ENCODE measurements around the gene NUP205. TPM values are rescaled to one million over a fixed set of nuclear protein-coding genes. Genes with fewer than 3 reads are reported as not detected.

NUP205 gene
- total RNA-seq, 1 experiment from 2014 or later: 91.0 TPM

- TF ChIP-seq ZFX (IDR thresholded peaks at IDR 0.05) (no peak; the same call in 1 of the 2 replicates), EZH2 (IDR thresholded peaks at IDR 0.05) (no peak)
Measured at GRCh38 chr7:135558337-135558767, 635 bp downstream of the NUP205 start (continued).

DNA sequence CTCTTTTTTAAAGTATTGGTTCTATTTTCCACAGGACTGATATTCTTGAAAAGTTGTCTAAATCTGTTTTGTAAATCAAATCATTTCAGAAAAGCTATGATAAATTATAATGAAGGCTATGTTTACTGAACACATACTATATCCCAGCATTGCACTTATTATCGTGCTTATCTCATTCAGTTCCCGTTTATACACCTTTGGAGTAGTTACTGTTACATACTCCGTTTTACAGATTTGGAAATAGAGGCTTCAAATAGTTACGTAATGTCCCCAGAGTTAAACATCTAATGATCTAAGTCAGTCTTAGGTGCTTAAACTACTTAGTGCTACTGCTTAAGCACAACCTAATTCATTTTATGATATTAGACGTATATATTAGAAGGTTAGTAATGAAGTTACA lies 1.2 kb downstream of the NUP205 start:
- intact Hi-C loops (cut with micrococcal nuclease): loop anchor here (5.0 kb wide), 1 partner anchor 287 kb away; no protein-coding TSS in a partner anchor
- ChIA-PET CTCF (no interaction called here), POLR2A (no interaction called here), RAD21 (ENCODE audit: low non-redundant PET in 1 of 2, low total read pairs in 2 of 2, uncharacterized antibody in 2 of 2, unreplicated experiment in 2 of 2) (no interaction called here)
- no peaks in the 10 kb centered on the region for H3K9me3 ChIP-seq (ENCODE audit: control insufficient read depth in 1 of 2, insufficient read depth in 1 of 2, low read depth in 1 of 2, low read length in 2 of 2)
- H3K4me3 ChIP-seq (replicated peaks in 1 of 2; ENCODE audit: low read depth in 1 of 2, low read length in 2 of 2): peak overlapping the region; percentile 87 to 89
- H3K4me2 ChIP-seq (ENCODE audit: low read length): peak overlapping the region; percentile 83
- peak overlapping the region; percentile 97 for H3K9ac ChIP-seq (ENCODE audit: low read length)
- TSS peak; percentile 63 for BruUV-seq (replicated peaks)
- H3K9me2 ChIP-seq (ENCODE audit: insufficient read depth): no peaks in the 10 kb centered on the region
- H3K79me2 ChIP-seq (ENCODE audit: insufficient read depth, low read length): peaks cover 61% of the 10 kb centered on the region
- ATAC-seq (no peak), DNase-seq (ENCODE audit: low read depth, low spot score) (no peak)
- peak overlapping the region; percentile 89; the same call in 1 of the 2 replicates for H3K27ac ChIP-seq (ENCODE audit: low read depth, low read length)
- no peak overlapping the region for H2AFZ ChIP-seq (ENCODE audit: low read depth, low read length, poor library complexity, severe bottlenecking)
- H3K27me3 ChIP-seq (ENCODE audit: insufficient read depth, low read length): no peaks in the 10 kb centered on the region
- TF ChIP-seq EZH2phosphoT487 (IDR thresholded peaks at IDR 0.05; ENCODE audit: borderline replicate concordance) (no peak), CEBPB (IDR thresholded peaks at IDR 0.05; ENCODE audit: low read depth) (no peak), RAD21 (IDR thresholded peaks at IDR 0.05; ENCODE audit: low read depth) (no peak), EZH2 (IDR thresholded peaks at IDR 0.05) (no peak), MAX (IDR thresholded peaks at IDR 0.05) (no peak), CBX3 (IDR thresholded peaks at IDR 0.05; ENCODE audit: low read depth) (no peak), JUND (IDR thresholded peaks at IDR 0.05) (no peak), ZFX (IDR thresholded peaks at IDR 0.05) (no peak), YY1 (IDR thresholded peaks at IDR 0.05; ENCODE audit: extremely low read depth, insufficient replicate concordance, low read depth, low read length) (no peak), SRF (IDR thresholded peaks at IDR 0.05; ENCODE audit: low read depth) (no peak), EGR1 (IDR thresholded peaks at IDR 0.05; ENCODE audit: low read depth) (peak; percentile 8; the same call in 1 of the 2 replicates), ZBTB33 (IDR thresholded peaks at IDR 0.05; ENCODE audit: extremely low read depth, insufficient replicate concordance, low read length) (no peak), SIN3A (IDR thresholded peaks at IDR 0.05; ENCODE audit: low read depth) (peak; percentile 44; the same call in 1 of the 2 replicates), POLR2AphosphoS5 (IDR thresholded peaks at IDR 0.05; ENCODE audit: low read depth, low read length) (no peak)
- TF ChIP-seq, protein P1, sequence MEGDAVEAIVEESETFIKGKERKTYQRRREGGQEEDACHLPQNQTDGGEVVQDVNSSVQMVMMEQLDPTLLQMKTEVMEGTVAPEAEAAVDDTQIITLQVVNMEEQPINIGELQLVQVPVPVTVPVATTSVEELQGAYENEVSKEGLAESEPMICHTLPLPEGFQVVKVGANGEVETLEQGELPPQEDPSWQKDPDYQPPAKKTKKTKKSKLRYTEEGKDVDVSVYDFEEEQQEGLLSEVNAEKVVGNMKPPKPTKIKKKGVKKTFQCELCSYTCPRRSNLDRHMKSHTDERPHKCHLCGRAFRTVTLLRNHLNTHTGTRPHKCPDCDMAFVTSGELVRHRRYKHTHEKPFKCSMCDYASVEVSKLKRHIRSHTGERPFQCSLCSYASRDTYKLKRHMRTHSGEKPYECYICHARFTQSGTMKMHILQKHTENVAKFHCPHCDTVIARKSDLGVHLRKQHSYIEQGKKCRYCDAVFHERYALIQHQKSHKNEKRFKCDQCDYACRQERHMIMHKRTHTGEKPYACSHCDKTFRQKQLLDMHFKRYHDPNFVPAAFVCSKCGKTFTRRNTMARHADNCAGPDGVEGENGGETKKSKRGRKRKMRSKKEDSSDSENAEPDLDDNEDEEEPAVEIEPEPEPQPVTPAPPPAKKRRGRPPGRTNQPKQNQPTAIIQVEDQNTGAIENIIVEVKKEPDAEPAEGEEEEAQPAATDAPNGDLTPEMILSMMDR (IDR thresholded peaks at IDR 0.05 in 2 of 3, conservative IDR thresholded peaks at IDR 0.05 in 1 of 3; ENCODE audit: borderline replicate concordance in 1 of 3, insufficient read depth in 1 of 3, low read depth in 2 of 3, low read length in 2 of 3): no peak
- TF ChIP-seq, protein P2, sequence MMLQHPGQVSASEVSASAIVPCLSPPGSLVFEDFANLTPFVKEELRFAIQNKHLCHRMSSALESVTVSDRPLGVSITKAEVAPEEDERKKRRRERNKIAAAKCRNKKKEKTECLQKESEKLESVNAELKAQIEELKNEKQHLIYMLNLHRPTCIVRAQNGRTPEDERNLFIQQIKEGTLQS (IDR thresholded peaks at IDR 0.05): no peak
- no peaks in the 10 kb centered on the region for H4K20me1 ChIP-seq (ENCODE audit: insufficient read depth)
- peaks cover 0 to 6% of the 10 kb centered on the region in 2 experiments; a peak in 1 of 4 replicates for H3K36me3 ChIP-seq (ENCODE audit: control insufficient read depth in 1 of 2, insufficient read depth in 2 of 2, low read length in 2 of 2)
- peaks cover 7 to 18% of the 10 kb centered on the region in 2 experiments; a peak in 3 of 4 replicates for H3K4me1 ChIP-seq (ENCODE audit: control insufficient read depth in 1 of 2, insufficient read depth in 2 of 2, low read length in 2 of 2)
